H1 (cell line): ENCODE data around the gene MICU2. TPM values are rescaled to one million over a fixed set of nuclear protein-coding genes. Genes with fewer than 3 reads are reported as not detected.

ENCODE experiments used
- CTCF ChIA-PET: fragments of 300-600 bp; sonication (Branson Sonifier 250); formaldehyde crosslinking; loops from one replicate; lab custom pipeline; 2021; ENCODE audit not compliant: partially characterized antibody; lab: Charles Lee
- POLR2A ChIA-PET: fragments of 300-600 bp; sonication (Branson Sonifier 250); formaldehyde crosslinking; loops from one replicate; lab custom pipeline; 2021; ENCODE audit warnings: inconsistent platforms; ENCODE audit not compliant: partially characterized antibody; lab: Charles Lee
- DNase-seq, 2 experiments: peaks; one replicate each; pipeline versions ENCODE4 v3.0.0 to v3.0.0-alpha.2; 2010 to 2022; ENCODE audit warnings: low spot score in 2 of 2, low read depth in 1 of 2, mixed read lengths in 1 of 2
- FAIRE-seq: peaks from 2 replicates; lab custom pipeline; 2011; peaks lifted over from hg19 to GRCh38; lab: Jason Lieb, UNC
- H2AFZ ChIP-seq: 2 replicates; pipeline ENCODE4 v1.8.1; 2012; ENCODE audit warnings: low read length, inconsistent platforms
- H2AK5ac ChIP-seq: 2 replicates; pipeline ENCODE4 v1.6.1; 2013; ENCODE audit warnings: low read depth, low read length
- H2BK120ac ChIP-seq: replicated peaks from 2 replicates; pipeline ENCODE3; 2013; ENCODE audit warnings: low read depth, low read length, inconsistent platforms
- H2BK12ac ChIP-seq: 2 replicates; pipeline ENCODE4 v1.6.1; 2013; ENCODE audit warnings: low read depth, low read length
- H2BK15ac ChIP-seq: 2 replicates; pipeline ENCODE4 v1.6.1; 2013; ENCODE audit warnings: low read length
- H2BK20ac ChIP-seq: 2 replicates; pipeline ENCODE4 v1.6.1; 2013; ENCODE audit warnings: low read length
- H2BK5ac ChIP-seq: 2 replicates; pipeline ENCODE4 v1.6.1; 2013; ENCODE audit warnings: low read depth, low read length
- H3K14ac ChIP-seq: 2 replicates; pipeline ENCODE4 v1.6.1; 2013; ENCODE audit warnings: inconsistent platforms; ENCODE audit not compliant: insufficient read length
- H3K18ac ChIP-seq: 2 replicates; pipeline ENCODE4 v1.6.1; 2013; ENCODE audit warnings: low read length; ENCODE audit errors: extremely low read depth
- H3K23ac ChIP-seq: 2 replicates; pipeline ENCODE4 v1.6.1; 2013; ENCODE audit warnings: inconsistent platforms; ENCODE audit not compliant: insufficient read length
- H3K23me2 ChIP-seq: 2 replicates; pipeline ENCODE4 v1.6.1; 2013; ENCODE audit warnings: low read depth, low read length
- H3K27ac ChIP-seq: 2 replicates; pipeline ENCODE4 v1.6.1; 2011; ENCODE audit warnings: low read depth, low read length, inconsistent platforms
- H3K27me3 ChIP-seq, 4 experiments: replicated peaks in 1 of 4; 1 replicate in 1 of 4; 2 replicates in 3 of 4; pipeline versions ENCODE4 v1.6.1 to v1.8.1; 2011 to 2013; ENCODE audit warnings: low read length in 3 of 4, mild to moderate bottlenecking in 3 of 4, inconsistent platforms in 2 of 4, mixed read lengths in 2 of 4, moderate library complexity in 1 of 4; ENCODE audit not compliant: control insufficient read depth in 3 of 4, insufficient read depth in 3 of 4; ENCODE audit errors: extremely low read depth in 1 of 4
- H3K36me3 ChIP-seq, 4 experiments: 2 replicates each; pipeline versions ENCODE4 v1.6.1 to v1.8.1; 2011 to 2013; ENCODE audit warnings: mild to moderate bottlenecking in 4 of 4, low read length in 3 of 4, moderate library complexity in 2 of 4, control low read depth in 1 of 4, inconsistent platforms in 1 of 4; ENCODE audit not compliant: insufficient read depth in 4 of 4, control insufficient read depth in 2 of 4
- H3K4ac ChIP-seq: replicated peaks from 2 replicates; pipeline ENCODE3; 2013; ENCODE audit warnings: low read length, low read depth, mixed read lengths, inconsistent platforms; ENCODE audit not compliant: insufficient read length
- H3K4me1 ChIP-seq, 4 experiments: replicated peaks in 1 of 4; 1 replicate in 1 of 4; 2 replicates in 3 of 4; pipeline versions ENCODE4 v1.6.1 to v1.8.1; 2011 to 2013; ENCODE audit warnings: low read length in 3 of 4, inconsistent platforms in 2 of 4, mixed read lengths in 1 of 4; ENCODE audit not compliant: insufficient read depth in 4 of 4, control insufficient read depth in 3 of 4
- H3K4me2 ChIP-seq, 2 experiments: 2 replicates each; pipeline versions ENCODE4 v1.6.1 to v1.8.1; 2011 to 2013; ENCODE audit warnings: low read depth in 2 of 2, low read length in 2 of 2, control low read depth in 1 of 2, inconsistent platforms in 1 of 2, mild to moderate bottlenecking in 1 of 2; ENCODE audit not compliant: insufficient read depth in 1 of 2
- H3K4me3 ChIP-seq, 4 experiments: fragments of 200-600, 300-600 bp in 1 of 4; sonication (generic), shearing (Covaris generic), sonication (Bioruptor Twin) in 1 of 4; 2 replicates each; pipeline versions ENCODE4 v1.5.1 to v1.8.1; 2011 to 2016; ENCODE audit warnings: low read length in 4 of 4, low read depth in 3 of 4, control low read depth in 2 of 4, inconsistent platforms in 2 of 4, mild to moderate bottlenecking in 2 of 4, mixed read lengths in 1 of 4, moderate library complexity in 1 of 4; ENCODE audit not compliant: insufficient read depth in 2 of 4; ENCODE audit errors: extremely low read depth in 1 of 4
- H3K56ac ChIP-seq: replicated peaks from 2 replicates; pipeline ENCODE3; 2013; ENCODE audit warnings: low read depth, mild to moderate bottlenecking, mixed read lengths, low read length, inconsistent platforms; ENCODE audit not compliant: insufficient read length
- H3K79me1 ChIP-seq: 2 replicates; pipeline ENCODE4 v1.6.1; 2013; ENCODE audit warnings: low read depth, low read length, control low read depth
- H3K79me2 ChIP-seq, 2 experiments: 2 replicates each; pipeline versions ENCODE4 v1.6.1 to v1.8.1; 2012 to 2013; ENCODE audit warnings: low read length in 2 of 2, mild to moderate bottlenecking in 2 of 2, inconsistent platforms in 1 of 2; ENCODE audit not compliant: insufficient read depth in 2 of 2, control insufficient read depth in 1 of 2
- H3K9ac ChIP-seq, 4 experiments: replicated peaks in 1 of 4; 1 replicate in 1 of 4; 2 replicates in 3 of 4; pipeline versions ENCODE4 v1.6.1 to v1.8.1; 2011 to 2013; ENCODE audit warnings: low read depth in 3 of 4, low read length in 3 of 4, control low read depth in 2 of 4, mild to moderate bottlenecking in 2 of 4, moderate library complexity in 2 of 4, inconsistent platforms in 1 of 4; ENCODE audit errors: extremely low read depth in 1 of 4
- H3K9me3 ChIP-seq, 2 experiments: 2 replicates each; pipeline versions ENCODE4 v1.6.1 to v1.8.1; 2012 to 2013; ENCODE audit warnings: mild to moderate bottlenecking in 2 of 2, moderate library complexity in 2 of 2, control low read depth in 1 of 2, inconsistent platforms in 1 of 2, low read depth in 1 of 2, low read length in 1 of 2, mixed read lengths in 1 of 2; ENCODE audit not compliant: insufficient read depth in 2 of 2
- H4K20me1 ChIP-seq, 2 experiments: replicated peaks in 1 of 2; 2 replicates each; pipeline versions ENCODE3 to v1.8.1; 2011 to 2013; ENCODE audit warnings: inconsistent platforms in 2 of 2, low read length in 2 of 2, mild to moderate bottlenecking in 1 of 2; ENCODE audit not compliant: insufficient read depth in 2 of 2, control insufficient read depth in 1 of 2
- H4K5ac ChIP-seq: 2 replicates; pipeline ENCODE4 v1.6.1; 2013; ENCODE audit warnings: low read length, low read depth, mixed read lengths, inconsistent platforms; ENCODE audit not compliant: insufficient read length
- H4K8ac ChIP-seq: 2 replicates; pipeline ENCODE4 v1.8.0; 2013; ENCODE audit warnings: mild to moderate bottlenecking, moderate library complexity, low read length, inconsistent platforms; ENCODE audit not compliant: insufficient read depth; ENCODE audit errors: extremely low read depth
- H4K91ac ChIP-seq: replicated peaks from 2 replicates; pipeline ENCODE3; 2013; ENCODE audit warnings: low read length, mixed read lengths, inconsistent platforms; ENCODE audit not compliant: insufficient read length
- HDAC2 ChIP-seq, 2 experiments: fragments of 300-600 bp in 1 of 2; sonication (generic) in 1 of 2; IDR thresholded peaks; 2 replicates each; pipeline ENCODE4 v1.6.1; 2011 to 2012; ENCODE audit warnings: low read depth in 2 of 2, low read length in 2 of 2, mild to moderate bottlenecking in 2 of 2, moderate library complexity in 2 of 2, borderline replicate concordance in 1 of 2, inconsistent platforms in 1 of 2
- MAFK ChIP-seq: IDR thresholded peaks from 2 replicates; pipeline ENCODE4 v1.6.1; 2012; ENCODE audit warnings: low read depth, mild to moderate bottlenecking, improper control_type of control experiment, low read length
- RNF2 ChIP-seq: fragments of 200-900, 300-1000 bp; sonication (generic); IDR thresholded peaks from 2 replicates; pipeline ENCODE4 v1.7.1; 2016; ENCODE audit warnings: borderline replicate concordance, low read depth, mild to moderate bottlenecking, antibody characterized with exemption, low read length; ENCODE audit not compliant: poor library complexity, severe bottlenecking; ENCODE audit errors: missing control alignments
- ZNF274 ChIP-seq: IDR thresholded peaks from 2 replicates; pipeline ENCODE4 v1.7.0; 2012; ENCODE audit warnings: low read length, borderline replicate concordance; ENCODE audit errors: extremely low read depth
- WGBS, 2 experiments: shearing (Covaris generic) in 1 of 2; methylation state at CpG; one replicate each; pipeline versions ENCODE4 v1.1.6 to v1.1.7; 2013 to 2015; ENCODE audit warnings: low lambda C conversion rate in 2 of 2, mixed read lengths in 2 of 2, inconsistent platforms in 1 of 2, low coverage in 1 of 2, missing lambda C conversion rate in 1 of 2; ENCODE audit not compliant: insufficient replicate concordance in 2 of 2, insufficient coverage in 1 of 2, insufficient read length in 1 of 2; ENCODE audit errors: extremely low coverage in 1 of 2, missing lambda C conversion rate in 1 of 2; 5-methylcytosine and 5-hydroxymethylcytosine counted together
- polyA plus RNA-seq, 7 experiments: library from polyadenylated mRNA; depleted of rRNA in 3 of 7; stranded (reverse) in 5 of 7; unstranded in 2 of 7; fragments of >200 nt in 5 of 7; fragments of 200-250 nt in 2 of 7; gene quantifications; 1 replicate in 5 of 7; 2 replicates in 1 of 7; 4 replicates in 1 of 7; pipeline versions ENCODE4 v1.2.1 to v1.2.3, GENCODE V29; 2011 to 2013; ENCODE audit warnings: missing spikeins in 2 of 7, mixed read lengths in 2 of 7
- total RNA-seq: library from RNA; stranded (reverse); fragmentation: NEBNext Ultra II Directional; extraction: Animal tissue kit (Norgen Biotek cat#: 25700); gene quantifications from 2 replicates; pipeline ENCODE4 v1.2.1, GENCODE V29; 2021

The MICU2 gene
- total and polyA plus RNA-seq, 2 of the 8 experiments (the other 6 are each of a cell fraction or from before 2014, with no cell fraction given): 34.6 to 36.5 TPM

- Histone ChIP-seq H4K5ac (no peak overlapping the region), H3K4ac (no peak overlapping the region), H3K18ac (no peak overlapping the region), H3K4me3 (no peak overlapping the region), H2BK5ac (no peak overlapping the region), H3K14ac (no peak overlapping the region), H2BK15ac (no peak overlapping the region), H4K91ac (no peak overlapping the region), H2AFZ (no peak overlapping the region), H2BK12ac (no peak overlapping the region), H3K79me1 (no peaks in the 10 kb centered on the region), H3K27ac (no peak overlapping the region), H2AK5ac (no peak overlapping the region), H3K56ac (no peak overlapping the region), H4K20me1 (no peaks in the 10 kb centered on the region), H3K23ac (no peak overlapping the region), H3K79me2 (no peaks in the 10 kb centered on the region), H4K8ac (no peak overlapping the region), H2BK20ac (no peak overlapping the region), H3K23me2 (no peaks in the 10 kb centered on the region), H3K4me2 (no peak overlapping the region), H3K27me3 (no peaks in the 10 kb centered on the region; a peak in 1 of 7 replicates), H3K4me1 (no peaks in the 10 kb centered on the region), H3K9me3 (no peaks in the 10 kb centered on the region), H3K36me3 (no peaks in the 10 kb centered on the region), H2BK120ac (no peak overlapping the region), H3K9ac (no peak overlapping the region)
- FAIRE-seq (no peak), DNase-seq (no peak)
- 84% methylated on average over 3 of the region's 3 CpGs; no CpG with 5 or more reads in 1 of the 2 experiments for WGBS, 2 experiments
- CTCF ChIA-PET: interaction anchor here (1.2 to 2.3 kb wide), 3 partner anchors 13 to 19 kb away, joined by 3 to 5 read pairs (median 3); no protein-coding TSS in a partner anchor
- POLR2A ChIA-PET: no interaction called here
- TF ChIP-seq HDAC2 (IDR thresholded peaks at IDR 0.05; ENCODE audit: borderline replicate concordance in 1 of 2, low read depth in 2 of 2, low read length in 2 of 2): no peak
- no peak for TF ChIP-seq ZNF274
- no peak for TF ChIP-seq MAFK
- TF ChIP-seq RNF2: no peak
These were observed 15.8 kb upstream of the MICU2 start for GRCh38 chr13:21619633-21620220.
